Parathyroid adenoma (tissue), 2 donors: ENCODE data around the gene REPS2.

Experiments used
- H2AFZ ChIP-seq: fragments of 300-600 bp; sonication (generic); one replicate; pipeline ENCODE4 v1.7.0; 2017; ENCODE audit warnings: antibody characterized with exemption, mild to moderate bottlenecking
- H3K27ac ChIP-seq: fragments of 300-600 bp; sonication (generic); one replicate; pipeline ENCODE4 v1.7.0; 2017
- H3K27me3 ChIP-seq: fragments of 300-600 bp; sonication (generic); one replicate; pipeline ENCODE4 v1.7.0; 2017; ENCODE audit warnings: low read length; ENCODE audit not compliant: control insufficient read depth, insufficient read depth
- H3K36me3 ChIP-seq: fragments of 300-600 bp; sonication (generic); one replicate; pipeline ENCODE4 v1.7.0; 2017; ENCODE audit warnings: low read length; ENCODE audit not compliant: control insufficient read depth, insufficient read depth
- H3K4me1 ChIP-seq: fragments of 300-600 bp; sonication (generic); one replicate; pipeline ENCODE4 v1.7.0; 2017; ENCODE audit warnings: control low read depth
- H3K4me2 ChIP-seq: fragments of 300-600 bp; sonication (generic); one replicate; pipeline ENCODE4 v1.7.0; 2017; ENCODE audit warnings: low read length
- H3K4me3 ChIP-seq: fragments of 300-600 bp; sonication (generic); one replicate; pipeline ENCODE4 v1.7.0; 2017; ENCODE audit warnings: low read depth, low read length
- H3K79me2 ChIP-seq: fragments of 300-600 bp; sonication (generic); one replicate; pipeline ENCODE4 v1.7.0; 2017; ENCODE audit warnings: control low read depth
- H3K9ac ChIP-seq: fragments of 300-600 bp; sonication (generic); one replicate; pipeline ENCODE4 v1.7.0; 2017; ENCODE audit warnings: mild to moderate bottlenecking
- H3K9me3 ChIP-seq: fragments of 300-600 bp; sonication (generic); one replicate; pipeline ENCODE4 v1.7.0; 2017; ENCODE audit warnings: low read length; ENCODE audit not compliant: control insufficient read depth
- CTCF ChIP-seq: fragments of 300-600 bp; sonication (generic); IDR thresholded peaks from one replicate; pipeline ENCODE4 v1.7.0; 2017; ENCODE audit warnings: antibody characterized with exemption, mild to moderate bottlenecking
- donor health status: primary hyperparathyroidism.

The REPS2 gene

GRCh38 chrX:17031827-17032226 lies 85.4 kb downstream of the REPS2 start:
- Histone ChIP-seq H3K9me3 (no peaks in the 10 kb centered on the region), H3K4me1 (peaks cover 3% of the 10 kb centered on the region), H3K79me2 (no peaks in the 10 kb centered on the region), H3K4me2 (no peak overlapping the region), H2AFZ (no peak overlapping the region), H3K27ac (no peak overlapping the region), H3K27me3 (no peaks in the 10 kb centered on the region), H3K4me3 (no peak overlapping the region), H3K36me3 (no peaks in the 10 kb centered on the region), H3K9ac (no peak overlapping the region)
- no peak for TF ChIP-seq CTCF

DNA sequence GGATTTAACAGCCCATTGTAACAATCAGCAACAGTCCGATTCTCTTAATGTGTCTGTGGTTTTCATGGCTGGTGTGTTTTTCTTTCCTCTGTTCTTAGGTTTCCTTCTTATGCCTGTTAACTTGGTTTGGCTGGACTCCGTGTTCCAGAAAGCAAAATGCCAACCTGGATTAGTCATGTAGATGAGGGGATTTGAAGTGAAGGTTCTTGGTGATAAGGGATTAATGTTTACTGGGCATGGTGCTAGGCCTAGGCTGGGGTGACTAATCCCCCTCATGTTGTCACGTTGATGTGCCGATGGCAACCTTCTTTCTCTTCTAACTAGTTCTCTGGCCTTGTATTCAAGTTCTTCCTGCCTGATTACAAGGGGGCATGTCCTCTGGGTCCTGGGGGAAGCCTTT lies 85.9 kb downstream of the REPS2 start:
- H2AFZ ChIP-seq, result no peak overlapping the region
- no peaks in the 10 kb centered on the region for H3K27me3 ChIP-seq
- H3K9me3 ChIP-seq, result no peaks in the 10 kb centered on the region
- no peaks in the 10 kb centered on the region for H3K79me2 ChIP-seq
- H3K4me1 ChIP-seq, result peaks cover 3% of the 10 kb centered on the region
- no peak overlapping the region for H3K9ac ChIP-seq
- H3K27ac ChIP-seq, result no peak overlapping the region
- no peak for TF ChIP-seq CTCF
- no peak overlapping the region for H3K4me2 ChIP-seq
- no peak overlapping the region for H3K4me3 ChIP-seq
- no peaks in the 10 kb centered on the region for H3K36me3 ChIP-seq

GRCh38 chrX:17033225-17033624 lies 86.8 kb downstream of the REPS2 start:
- Histone ChIP-seq H3K27ac (no peak overlapping the region), H3K4me2 (no peak overlapping the region), H3K9ac (no peak overlapping the region), H3K4me3 (no peak overlapping the region), H3K36me3 (no peaks in the 10 kb centered on the region), H3K4me1 (peaks cover 3% of the 10 kb centered on the region), H3K79me2 (no peaks in the 10 kb centered on the region), H3K27me3 (no peaks in the 10 kb centered on the region), H3K9me3 (no peaks in the 10 kb centered on the region), H2AFZ (no peak overlapping the region)
- no peak for TF ChIP-seq CTCF

DNA sequence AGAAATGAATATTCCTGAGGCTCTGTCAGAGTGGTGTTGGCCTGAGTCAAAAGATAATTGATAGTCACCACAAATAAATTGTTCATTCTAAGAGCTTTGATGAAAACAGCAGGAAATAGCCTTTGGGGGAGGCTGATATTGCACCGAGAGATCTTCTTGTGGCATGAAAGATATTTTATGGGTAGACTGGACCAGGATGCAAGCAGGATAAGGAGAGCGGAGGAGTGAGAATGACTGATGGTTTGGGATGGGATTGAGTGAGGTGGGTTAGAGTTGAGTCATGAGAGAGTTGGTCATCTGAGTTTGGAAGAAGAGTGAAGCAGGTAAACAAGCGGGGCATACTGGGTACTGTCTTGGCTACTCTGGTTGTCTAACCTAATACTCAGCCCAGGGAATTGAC lies 88.7 kb downstream of the REPS2 start:
- Histone ChIP-seq H3K27ac (no peak overlapping the region), H3K27me3 (no peaks in the 10 kb centered on the region), H3K9ac (no peak overlapping the region)

More for the DNA sequence above, 88.7 kb downstream of the REPS2 start:
- Histone ChIP-seq H3K4me1 (peaks cover 3% of the 10 kb centered on the region), H3K36me3 (no peaks in the 10 kb centered on the region), H2AFZ (no peak overlapping the region), H3K9me3 (no peaks in the 10 kb centered on the region), H3K79me2 (no peaks in the 10 kb centered on the region), H3K4me2 (no peak overlapping the region), H3K4me3 (no peak overlapping the region)
- no peak for TF ChIP-seq CTCF
